IMR-90 (cell line): ENCODE results near the gene MAGI1. TPM values are rescaled to one million over a fixed set of nuclear protein-coding genes. Genes with fewer than 3 reads are reported as not detected.

Experiments used
- ATAC-seq: fragments of 200-7000 bp; cut with Tn5 transposase; 2 replicates; pipeline ENCODE4 v1.9.1; 2020; ENCODE audit warnings: low read depth, mild to moderate bottlenecking, moderate library complexity
- BruUV-seq: library from RNA; stranded (reverse); fragments of 400-500 nt; replicated peaks from 2 replicates; lab custom pipeline; 2021; lab: Mats Ljungman, UMichigan
- CTCF ChIA-PET: fragments of 300-600 bp; formaldehyde crosslinking; extraction: SDS; loops from one replicate; lab custom pipeline; 2021; ENCODE audit warnings: antibody characterized with exemption; lab: Yijun Ruan, JAX
- POLR2A ChIA-PET: fragments of 300-600 bp; sonication (Branson Sonifier 250); formaldehyde crosslinking; loops from one replicate; lab custom pipeline; 2022; ENCODE audit warnings: antibody characterized with exemption; ENCODE audit not compliant: unreplicated experiment; lab: Charles Lee
- DNase-seq: peaks from one replicate; pipeline ENCODE4 v3.0.0; 2013
- H2AFZ ChIP-seq: replicated peaks from 2 replicates; pipeline ENCODE3; 2013; ENCODE audit warnings: low read length, mild to moderate bottlenecking; ENCODE audit not compliant: poor library complexity
- H2AK5ac ChIP-seq: 2 replicates; pipeline ENCODE4 v1.6.1; 2013; ENCODE audit warnings: low read depth, low read length, inconsistent platforms
- H2AK9ac ChIP-seq: replicated peaks from 2 replicates; pipeline ENCODE3; 2013; ENCODE audit warnings: mild to moderate bottlenecking, low read depth, low read length, moderate library complexity; ENCODE audit not compliant: poor library complexity
- H2BK120ac ChIP-seq: 2 replicates; pipeline ENCODE4 v1.6.1; 2013; ENCODE audit warnings: low read depth, low read length, inconsistent platforms
- H2BK15ac ChIP-seq: 3 replicates; pipeline ENCODE4 v1.6.1; 2013; ENCODE audit warnings: low read depth, low read length, inconsistent platforms
- H2BK20ac ChIP-seq: 2 replicates; pipeline ENCODE4 v1.6.1; 2013; ENCODE audit warnings: low read depth, mild to moderate bottlenecking, inconsistent platforms, low read length, moderate library complexity
- H2BK5ac ChIP-seq: 2 replicates; pipeline ENCODE4 v1.6.1; 2013; ENCODE audit warnings: mild to moderate bottlenecking, low read depth, low read length, inconsistent platforms; ENCODE audit not compliant: poor library complexity, severe bottlenecking
- H3K14ac ChIP-seq: replicated peaks from 2 replicates; pipeline ENCODE4 v1.6.1; 2013; ENCODE audit warnings: low read depth, low read length, inconsistent platforms
- H3K18ac ChIP-seq: 2 replicates; pipeline ENCODE4 v1.6.1; 2013; ENCODE audit warnings: low read depth, low read length, control low read depth
- H3K23ac ChIP-seq: 2 replicates; pipeline ENCODE4 v1.6.1; 2013; ENCODE audit warnings: low read depth, low read length, inconsistent platforms
- H3K27ac ChIP-seq: 2 replicates; pipeline ENCODE4 v1.5.1; 2013; ENCODE audit warnings: mild to moderate bottlenecking, control low read depth, low read length; ENCODE audit not compliant: insufficient read depth
- H3K27me3 ChIP-seq: 2 replicates; pipeline ENCODE4 v1.6.1; 2013; ENCODE audit warnings: low read length; ENCODE audit not compliant: control insufficient read depth, insufficient read depth
- H3K36me3 ChIP-seq: 2 replicates; pipeline ENCODE4 v1.6.1; 2013; ENCODE audit warnings: low read length, mixed read lengths; ENCODE audit not compliant: control insufficient read depth, insufficient read depth
- H3K4ac ChIP-seq: 2 replicates; pipeline ENCODE4 v1.6.1; 2013; ENCODE audit warnings: low read depth, low read length, inconsistent platforms
- H3K4me1 ChIP-seq: 2 replicates; pipeline ENCODE4 v1.6.1; 2013; ENCODE audit warnings: low read length, mixed read lengths; ENCODE audit not compliant: control insufficient read depth, insufficient read depth
- H3K4me2 ChIP-seq: 2 replicates; pipeline ENCODE4 v1.6.1; 2013; ENCODE audit warnings: low read depth, mild to moderate bottlenecking, control low read depth, low read length, moderate library complexity
- H3K4me3 ChIP-seq: 2 replicates; pipeline ENCODE4 v1.5.1; 2013; ENCODE audit warnings: low read depth, mild to moderate bottlenecking, control low read depth, low read length, moderate library complexity; ENCODE audit not compliant: insufficient read depth
- H3K56ac ChIP-seq: 2 replicates; pipeline ENCODE4 v1.6.1; 2013; ENCODE audit warnings: low read length, inconsistent platforms; ENCODE audit not compliant: insufficient read depth; ENCODE audit errors: extremely low read depth
- H3K79me1 ChIP-seq, 2 experiments: 2 replicates each; pipeline ENCODE4 v1.6.1; 2013; ENCODE audit warnings: low read length in 2 of 2, inconsistent platforms in 1 of 2, low read depth in 1 of 2
- H3K9ac ChIP-seq: 2 replicates; pipeline ENCODE4 v1.6.1; 2013; ENCODE audit warnings: low read depth, low read length, control low read depth
- H3K9me1 ChIP-seq: 2 replicates; pipeline ENCODE4 v1.6.1; 2013; ENCODE audit warnings: low read length, inconsistent platforms; ENCODE audit not compliant: insufficient read depth
- H3K9me3 ChIP-seq: 2 replicates; pipeline ENCODE4 v1.6.1; 2013; ENCODE audit warnings: low read length; ENCODE audit not compliant: control insufficient read depth, insufficient read depth
- H4K20me1 ChIP-seq: 2 replicates; pipeline ENCODE4 v1.6.1; 2013; ENCODE audit warnings: low read length, inconsistent platforms; ENCODE audit not compliant: insufficient read depth
- H4K5ac ChIP-seq: 2 replicates; pipeline ENCODE4 v1.6.1; 2013; ENCODE audit warnings: mild to moderate bottlenecking, low read depth, low read length, control low read depth
- H4K8ac ChIP-seq, 2 experiments: 2 replicates each; pipeline ENCODE4 v1.6.1; 2013; ENCODE audit warnings: low read depth in 2 of 2, low read length in 2 of 2, control low read depth in 1 of 2, inconsistent platforms in 1 of 2
- H4K91ac ChIP-seq: 2 replicates; pipeline ENCODE4 v1.6.1; 2013; ENCODE audit warnings: low read depth, low read length, inconsistent platforms; ENCODE audit not compliant: insufficient read depth
- BHLHE40 ChIP-seq: fragments of 150-350 bp; IDR thresholded peaks from 2 replicates; pipeline ENCODE4 v1.6.1; 2016; ENCODE audit warnings: mild to moderate bottlenecking, low read depth, low read length
- WGBS, 2 experiments: methylation state at CpG; one replicate each; pipeline versions ENCODE4 v1.1.5 to v1.1.7; 2013; ENCODE audit warnings: missing lambda C conversion rate in 2 of 2; ENCODE audit not compliant: insufficient read length in 1 of 2; ENCODE audit errors: extremely low coverage in 2 of 2; 5-methylcytosine and 5-hydroxymethylcytosine counted together
- dilution Hi-C: fragments of 300-500 bp; cut with HindIII; formaldehyde crosslinking; loops from one replicate; pipeline ENCODE4 v1.14.3; 2018; ENCODE audit warnings: low sequenced_read_pairs; ENCODE audit not compliant: unreplicated experiment
- in situ Hi-C: fragments of 300-500 bp; cut with MboI; formaldehyde crosslinking; loops from 3 replicates; pipeline ENCODE4 v1.14.3; 2019; ENCODE audit warnings: low sequenced_read_pairs, inconsistent platforms, mixed read lengths
- intact Hi-C: fragments of 100-400 bp; cut with micrococcal nuclease; formaldehyde crosslinking; loops from 2 replicates; pipeline ENCODE4 v1.10.0; 2022
- polyA plus RNA-seq, 3 experiments: library from polyadenylated mRNA; depleted of rRNA; stranded (reverse); fragments of >200 nt; gene quantifications; 2 replicates each; pipeline ENCODE4 v1.2.3, GENCODE V29; 2012; ENCODE audit warnings: low replicate concordance in 1 of 3
- total RNA-seq: library from RNA; depleted of rRNA; stranded (reverse); fragments of >200 nt; gene quantifications from 2 replicates; pipeline ENCODE4 v1.2.3, GENCODE V29; 2012

Gene MAGI1
- total and polyA plus RNA-seq, 2 of the 4 experiments (the other 2 are of a cell fraction), result 14.5 to 24.2 TPM

GRCh38 chr3:65758438-65758837 lies 280.3 kb downstream of the MAGI1 start:
- H3K18ac ChIP-seq, result no peak overlapping the region
- intact Hi-C loops, result no loop called here
- TF ChIP-seq BHLHE40, result no peak
- H3K9me3 ChIP-seq, result no peaks in the 10 kb centered on the region
- H3K56ac ChIP-seq, result no peak overlapping the region
- ChIA-PET POLR2A (no interaction called here), CTCF (no interaction called here)
- H4K8ac ChIP-seq, result 0 out of 4 replicates have a peak overlapping the region, but pooled peaks of 1 of the 2 experiments have one; percentile 15
- peak overlapping the region; percentile 87; the same call in 1 of the 2 replicates for H3K4me2 ChIP-seq
- H2BK120ac ChIP-seq, result no peak overlapping the region
- no peak for DNase-seq
- H2AFZ ChIP-seq, result no peak overlapping the region
- H2AK9ac ChIP-seq, result no peak overlapping the region
- H4K5ac ChIP-seq, result no peak overlapping the region
- H3K36me3 ChIP-seq, result no peaks in the 10 kb centered on the region
- no peak overlapping the region for H3K4me3 ChIP-seq
- ATAC-seq, result no peak
- H2AK5ac ChIP-seq, result no peak overlapping the region
- WGBS, 2 experiments, result no CpG with 5 or more reads among the region's 5 CpGs
- in situ Hi-C loops, result no loop called here
- H3K9me1 ChIP-seq, result no peaks in the 10 kb centered on the region
- peaks cover 5 to 29% of the 10 kb centered on the region in 2 experiments; a peak in 3 of 4 replicates for H3K79me1 ChIP-seq
- H2BK5ac ChIP-seq, result no peak overlapping the region
- no peaks in the 10 kb centered on the region; the same call in 1 of the 2 replicates for H4K20me1 ChIP-seq
- H3K27ac ChIP-seq, result no peak overlapping the region
- BruUV-seq, result no TSS peak
- H3K14ac ChIP-seq, result no peak overlapping the region
- peaks cover 4% of the 10 kb centered on the region for H3K4me1 ChIP-seq
- dilution Hi-C loops, result no loop called here
- H4K91ac ChIP-seq, result no peak overlapping the region
- H2BK15ac ChIP-seq, result no peak overlapping the region
- no peak overlapping the region for H2BK20ac ChIP-seq
- no peak overlapping the region for H3K23ac ChIP-seq
- no peaks in the 10 kb centered on the region for H3K27me3 ChIP-seq
- no peak overlapping the region for H3K9ac ChIP-seq
- H3K4ac ChIP-seq, result no peak overlapping the region
